NCI-H524 (cell line): Measurements from ENCODE around the gene PDGFRA.

Experiments used
- DNase-seq, 2 experiments: peaks; one replicate each; lab custom pipeline; 2025; lab: John Stamatoyannopoulos, UW

Gene PDGFRA

GRCh38 chr4:54228961-54229501 is at the start of gene PDGFRA:
TSS of gene PDGFRA (plus strand) at chr4:54229293. CDS start at chr4:54258769, 29,476 bp downstream.
- peak in 1 of 2 experiments; percentile 30 for DNase-seq

GRCh38 chr4:54184581-54184980 is 44.5 kb upstream of the PDGFRA start:
- no peak for DNase-seq

GRCh38 chr4:54185044-54185780 is 43.9 kb upstream of the PDGFRA start:
- DNase-seq, result no peak

GRCh38 chr4:54185866-54186265 is 43.2 kb upstream of the PDGFRA start:
- no peak for DNase-seq

- DNase-seq, result no peak
Measured at GRCh38 chr4:54186371-54186770, 42.7 kb upstream of the PDGFRA start.

GRCh38 chr4:54187148-54187547 is 41.9 kb upstream of the PDGFRA start:
- DNase-seq, result no peak

GRCh38 chr4:54189140-54189539 is 40.0 kb upstream of the PDGFRA start:
- no peak for DNase-seq

- DNase-seq, result no peak
Measured at GRCh38 chr4:54192811-54193210, 36.3 kb upstream of the PDGFRA start.

- DNase-seq, result peak in 1 of 2 experiments; percentile 8
Measured at GRCh38 chr4:54197926-54198325, 31.2 kb upstream of the PDGFRA start.

GRCh38 chr4:54199919-54200318 is 29.2 kb upstream of the PDGFRA start:
- DNase-seq, result no peak

- no peak for DNase-seq
Measured at GRCh38 chr4:54209617-54210016, 19.5 kb upstream of the PDGFRA start.

GRCh38 chr4:54213001-54213400 is 16.1 kb upstream of the PDGFRA start:
- no peak for DNase-seq

- no peak for DNase-seq
Measured at GRCh38 chr4:54213761-54214160, 15.3 kb upstream of the PDGFRA start.

- DNase-seq, result no peak
Measured at GRCh38 chr4:54215379-54216077, 13.6 kb upstream of the PDGFRA start.

- DNase-seq, result peak; percentile 48 to 77
Measured at GRCh38 chr4:54217642-54218495, 11.2 kb upstream of the PDGFRA start.

- DNase-seq, result no peak
Measured at GRCh38 chr4:54218736-54219135, 10.4 kb upstream of the PDGFRA start.

GRCh38 chr4:54224996-54225597 is 4.0 kb upstream of the PDGFRA start:
- no peak for DNase-seq

- peak in 1 of 2 experiments; percentile 21 for DNase-seq
Measured at GRCh38 chr4:54225598-54226403, 3.3 kb upstream of the PDGFRA start.

- DNase-seq, result peak in 1 of 2 experiments; percentile 28
Measured at GRCh38 chr4:54226404-54227255, 2.5 kb upstream of the PDGFRA start.
